KBM-7 (cell line): ENCODE data around the gene MMRN2.
"Not testable (repeated sequence)": the region's sequence is repeated elsewhere in the genome, so short reads cannot be mapped to it uniquely, and the experiment has no call there.

ENCODE experiments used
- DNase-seq: peaks from one replicate; pipeline ENCODE4 v3.0.0-alpha.2; 2015
- in situ Hi-C: fragments of 300-500 bp; cut with MboI; formaldehyde crosslinking; loops from 2 replicates; pipeline ENCODE4 v1.14.3; 2020; ENCODE audit warnings: low sequenced_read_pairs, low pct_unique_long_range_greater_than_20kb, mixed read lengths

MMRN2 gene

GRCh38 chr10:86944907-86945306 lies 12.5 kb downstream of the MMRN2 start:
- in situ Hi-C loops = no loop called here
- DNase-seq = no peak

GRCh38 chr10:86944471-86944870 lies 12.9 kb downstream of the MMRN2 start:
- in situ Hi-C loops = no loop called here
- no peak for DNase-seq

GRCh38 chr10:86944031-86944419 lies 13.4 kb downstream of the MMRN2 start:
- DNase-seq = no peak
- in situ Hi-C loops = no loop called here

GRCh38 chr10:86943316-86944030 lies 13.9 kb downstream of the MMRN2 start:
- no peak for DNase-seq
- in situ Hi-C loops = no loop called here

- no peak for DNase-seq
- in situ Hi-C loops = no loop called here
These were observed 14.7 kb downstream of the MMRN2 start for GRCh38 chr10:86942441-86943315.

- DNase-seq = no peak
- in situ Hi-C loops = no loop called here
These were observed 15.4 kb downstream of the MMRN2 start for GRCh38 chr10:86941991-86942421.

- in situ Hi-C loops = no loop called here
- no peak for DNase-seq
These were observed 16.0 kb downstream of the MMRN2 start for GRCh38 chr10:86941426-86941825.

GRCh38 chr10:86940677-86941076 lies 16.7 kb downstream of the MMRN2 start:
- in situ Hi-C loops = no loop called here
- no peak for DNase-seq

- DNase-seq, in situ Hi-C loops: not testable (repeated sequence)
These were observed 17.3 kb downstream of the MMRN2 start for GRCh38 chr10:86940076-86940475.

GRCh38 chr10:86938260-86938659 lies 19.2 kb downstream of the MMRN2 start:
- no peak for DNase-seq
- in situ Hi-C loops = no loop called here

GRCh38 chr10:86937502-86938154 lies 19.8 kb downstream of the MMRN2 start:
- in situ Hi-C loops = no loop called here
- DNase-seq = no peak

GRCh38 chr10:86936661-86937501 lies 20.5 kb downstream of the MMRN2 start:
- DNase-seq = no peak

GRCh38 chr10:86934162-86934711 lies 23.2 kb downstream of the MMRN2 start:
- in situ Hi-C loops, DNase-seq: not testable (repeated sequence)

More at GRCh38 chr10:86936661-86937501, 20.5 kb downstream of the MMRN2 start:
- in situ Hi-C loops = no loop called here

- DNase-seq = no peak
- in situ Hi-C loops = no loop called here
These were observed 24.7 kb downstream of the MMRN2 start for GRCh38 chr10:86932674-86933073.

- in situ Hi-C loops = no loop called here
- no peak for DNase-seq
These were observed 25.5 kb downstream of the MMRN2 start for GRCh38 chr10:86931872-86932271.

- in situ Hi-C loops = no loop called here
- no peak for DNase-seq
These were observed 27.7 kb downstream of the MMRN2 start for GRCh38 chr10:86929468-86930380.

- in situ Hi-C loops = no loop called here
- DNase-seq = no peak
These were observed 34.9 kb downstream of the MMRN2 start for GRCh38 chr10:86922553-86922961.

- in situ Hi-C loops = no loop called here
- DNase-seq = no peak
These were observed 39.4 kb downstream of the MMRN2 start for GRCh38 chr10:86918022-86918471.
